ENCODE results near the gene LGI1.

DNA sequence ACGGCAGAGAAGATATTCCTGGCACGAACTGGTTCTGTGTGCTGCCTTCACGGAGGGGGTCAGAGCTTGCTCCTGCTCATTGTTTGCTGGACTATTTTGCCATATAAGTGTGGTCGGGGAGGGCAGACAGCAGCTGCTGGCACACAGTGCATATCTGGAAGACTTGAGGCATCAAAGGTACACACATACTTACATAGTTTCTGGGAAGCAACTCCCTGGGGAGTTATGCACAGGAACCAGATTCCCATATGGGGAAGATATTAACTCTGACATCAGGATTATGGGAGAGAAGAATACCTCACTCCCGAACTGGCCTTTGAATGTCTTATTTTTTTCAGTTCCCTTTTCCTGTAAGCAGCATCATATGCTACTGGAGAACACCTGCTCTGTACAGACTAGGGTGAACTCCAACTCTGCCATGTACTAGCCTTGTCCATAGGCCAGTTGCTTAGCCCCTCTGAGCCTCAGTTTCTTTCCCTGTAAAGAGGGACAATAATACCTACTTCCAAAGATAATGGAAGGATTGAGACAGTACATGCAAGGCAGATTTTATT is 41.5 kb downstream of the LGI1 start:
- TF ChIP-seq, protein P1, sequence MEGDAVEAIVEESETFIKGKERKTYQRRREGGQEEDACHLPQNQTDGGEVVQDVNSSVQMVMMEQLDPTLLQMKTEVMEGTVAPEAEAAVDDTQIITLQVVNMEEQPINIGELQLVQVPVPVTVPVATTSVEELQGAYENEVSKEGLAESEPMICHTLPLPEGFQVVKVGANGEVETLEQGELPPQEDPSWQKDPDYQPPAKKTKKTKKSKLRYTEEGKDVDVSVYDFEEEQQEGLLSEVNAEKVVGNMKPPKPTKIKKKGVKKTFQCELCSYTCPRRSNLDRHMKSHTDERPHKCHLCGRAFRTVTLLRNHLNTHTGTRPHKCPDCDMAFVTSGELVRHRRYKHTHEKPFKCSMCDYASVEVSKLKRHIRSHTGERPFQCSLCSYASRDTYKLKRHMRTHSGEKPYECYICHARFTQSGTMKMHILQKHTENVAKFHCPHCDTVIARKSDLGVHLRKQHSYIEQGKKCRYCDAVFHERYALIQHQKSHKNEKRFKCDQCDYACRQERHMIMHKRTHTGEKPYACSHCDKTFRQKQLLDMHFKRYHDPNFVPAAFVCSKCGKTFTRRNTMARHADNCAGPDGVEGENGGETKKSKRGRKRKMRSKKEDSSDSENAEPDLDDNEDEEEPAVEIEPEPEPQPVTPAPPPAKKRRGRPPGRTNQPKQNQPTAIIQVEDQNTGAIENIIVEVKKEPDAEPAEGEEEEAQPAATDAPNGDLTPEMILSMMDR (optimal IDR thresholded peaks at IDR 0.05 in 1 of 3, IDR thresholded peaks at IDR 0.05 in 1 of 3, conservative IDR thresholded peaks at IDR 0.05 in 1 of 3; ENCODE audit: extremely low read depth in 1 of 3, insufficient read depth in 2 of 3, low read length in 3 of 3) = no peak
- no peak for TF ChIP-seq EZH2 (IDR thresholded peaks at IDR 0.05; ENCODE audit: low read length)

All from keratinocyte (primary cell).